A673 (cell line): Measurements from ENCODE around the gene FLVCR2. TPM values are rescaled to one million over a fixed set of nuclear protein-coding genes. Genes with fewer than 3 reads are reported as not detected.

Experiments
- BruUV-seq: library from RNA; stranded (reverse); fragments of 400-500 nt; replicated peaks from 2 replicates; lab custom pipeline; 2021; lab: Mats Ljungman, UMichigan
- CTCF ChIA-PET: fragments of 300-600 bp; sonication (Branson Sonifier 250); formaldehyde crosslinking; loops from one replicate; lab custom pipeline; 2022; ENCODE audit warnings: antibody characterized with exemption; lab: Charles Lee
- POLR2A ChIA-PET: fragments of 300-600 bp; sonication (Branson Sonifier 250); formaldehyde crosslinking; loops from one replicate; lab custom pipeline; 2022; ENCODE audit warnings: antibody characterized with exemption; ENCODE audit not compliant: low non-redundant PET; lab: Charles Lee
- DNase-seq: peaks from one replicate; pipeline ENCODE4 v3.0.0-alpha.2; 2015; ENCODE audit warnings: low spot score
- H3K27ac ChIP-seq: fragments of 200-600 bp; sonication (generic); 2 replicates; pipeline ENCODE4 v1.5.1; 2016; ENCODE audit warnings: mixed run types, low read depth, mild to moderate bottlenecking, mixed read lengths, antibody characterized with exemption, low read length; ENCODE audit not compliant: poor library complexity, severe bottlenecking
- H3K27me3 ChIP-seq: fragments of 200-600 bp; sonication (generic); replicated peaks from 2 replicates; pipeline ENCODE4 v1.6.1; 2017; ENCODE audit warnings: mixed run types, low read depth, mild to moderate bottlenecking, mixed read lengths, antibody characterized with exemption, low read length; ENCODE audit not compliant: insufficient read depth, poor library complexity
- H3K36me3 ChIP-seq: fragments of 200-600 bp; sonication (generic); 2 replicates; pipeline ENCODE4 v1.6.1; 2016; ENCODE audit warnings: mixed run types, mild to moderate bottlenecking, mixed read lengths, antibody characterized with exemption, low read length; ENCODE audit not compliant: insufficient read depth, poor library complexity, severe bottlenecking
- H3K4me1 ChIP-seq: fragments of 200-600 bp; sonication (generic); 2 replicates; pipeline ENCODE4 v1.6.1; 2017; ENCODE audit warnings: mixed run types, mild to moderate bottlenecking, mixed read lengths, antibody characterized with exemption, low read length; ENCODE audit not compliant: insufficient read depth, poor library complexity, severe bottlenecking
- H3K4me3 ChIP-seq: fragments of 200-600 bp; sonication (generic); 2 replicates; pipeline ENCODE4 v1.5.1; 2016; ENCODE audit warnings: low read depth, mixed run types, mild to moderate bottlenecking, mixed read lengths, low read length; ENCODE audit not compliant: poor library complexity, severe bottlenecking
- H3K9me3 ChIP-seq: fragments of 200-600 bp; sonication (generic); 2 replicates; pipeline ENCODE4 v1.6.1; 2016; ENCODE audit warnings: mixed run types, low read depth, mild to moderate bottlenecking, mixed read lengths, antibody characterized with exemption, low read length; ENCODE audit not compliant: poor library complexity, severe bottlenecking
- CTCF ChIP-seq: fragments of 300-800, 200-600 bp; sonication (generic); conservative IDR thresholded peaks from 2 replicates; pipeline ENCODE4 v1.5.1; 2017; ENCODE audit warnings: low read depth, mild to moderate bottlenecking, antibody characterized with exemption, low read length, moderate library complexity, mixed read lengths
- EZH2 ChIP-seq: fragments of 200-600 bp; sonication (generic); IDR thresholded peaks from 2 replicates; pipeline ENCODE4 v1.6.1; 2017; ENCODE audit warnings: borderline replicate concordance, low read depth, mild to moderate bottlenecking, mixed read lengths, antibody characterized with exemption, low read length; ENCODE audit not compliant: poor library complexity, severe bottlenecking
- intact Hi-C: fragments of 100-400 bp; cut with micrococcal nuclease; formaldehyde crosslinking; loops from one replicate; pipeline ENCODE4 v1.10.0; 2022; ENCODE audit not compliant: unreplicated experiment
- total RNA-seq: library from RNA; stranded (reverse); gene quantifications from 2 replicates; pipeline ENCODE4 v1.2.3, GENCODE V29; 2021

The FLVCR2 gene
- total RNA-seq, 1 experiment from 2014 or later = 3.5 TPM

GRCh38 chr14:75672605-75673192, 94.3 kb downstream of the FLVCR2 start:
- BruUV-seq = no TSS peak
- Histone ChIP-seq H3K4me1 (no peaks in the 10 kb centered on the region), H3K27me3 (no peaks in the 10 kb centered on the region), H3K36me3 (peaks cover 43% of the 10 kb centered on the region), H3K9me3 (peaks cover 3% of the 10 kb centered on the region), H3K4me3 (no peak overlapping the region), H3K27ac (no peak overlapping the region)
- TF ChIP-seq EZH2 = no peak
- no peak for TF ChIP-seq CTCF
- ChIA-PET POLR2A (interaction anchor here (0.7 kb wide), 1 partner anchor 9 kb away, joined by 6 read pairs; no protein-coding TSS in a partner anchor), CTCF (interaction anchor here (0.6 kb wide), 2 partner anchors 35 to 1977 kb away, joined by 3 to 5 read pairs; no protein-coding TSS in a partner anchor)
- no peak for DNase-seq
- intact Hi-C loops = no loop called here

- Histone ChIP-seq H3K4me1 (no peaks in the 10 kb centered on the region), H3K36me3 (peaks cover 43% of the 10 kb centered on the region), H3K9me3 (peaks cover 3% of the 10 kb centered on the region), H3K4me3 (no peak overlapping the region), H3K27ac (no peak overlapping the region), H3K27me3 (no peaks in the 10 kb centered on the region)
- intact Hi-C loops = no loop called here
- POLR2A ChIA-PET = interaction anchor here (0.7 kb wide), 1 partner anchor 10 kb away, joined by 6 read pairs; no protein-coding TSS in a partner anchor
- CTCF ChIA-PET = interaction anchor here (0.6 kb wide), 2 partner anchors 34 to 1976 kb away, joined by 3 to 5 read pairs; no protein-coding TSS in a partner anchor
- TF ChIP-seq CTCF (no peak), EZH2 (no peak)
- no TSS peak for BruUV-seq
- DNase-seq = no peak
Observed at GRCh38 chr14:75673345-75674035, 95.1 kb downstream of the FLVCR2 start.

- H3K36me3 ChIP-seq = peaks cover 32% of the 10 kb centered on the region
- no peak overlapping the region for H3K4me3 ChIP-seq
- intact Hi-C loops = no loop called here
- H3K27me3 ChIP-seq = no peaks in the 10 kb centered on the region
- TF ChIP-seq CTCF = 0 out of 2 replicates have a peak, but pooled peaks have one; percentile 26
- TF ChIP-seq EZH2 = no peak
- DNase-seq = no peak
- no peak overlapping the region for H3K27ac ChIP-seq
- H3K4me1 ChIP-seq = no peaks in the 10 kb centered on the region
- ChIA-PET POLR2A (no interaction called here), CTCF (no interaction called here)
- peaks cover 3% of the 10 kb centered on the region for H3K9me3 ChIP-seq
- no TSS peak for BruUV-seq
Observed at GRCh38 chr14:75675265-75675960, 97.0 kb downstream of the FLVCR2 start.
